Vagina (tissue), 2 donors: ENCODE data around the gene SEPHS1. TPM values are rescaled to one million over a fixed set of nuclear protein-coding genes. Genes with fewer than 3 reads are reported as not detected.

Source experiments
- DNase-seq, 2 donors: peaks; one replicate each; pipeline ENCODE4 v3.0.0-alpha.2; 2017; ENCODE audit errors: extremely low spot score in 2 of 2
- H3K27ac ChIP-seq: fragments of 200-600 bp; sonication (generic); one replicate; pipeline ENCODE4 v1.5.1; 2019
- H3K27me3 ChIP-seq: fragments of 200-600 bp; sonication (generic); one replicate; pipeline ENCODE4 v1.5.1; 2019
- H3K36me3 ChIP-seq, 2 donors: fragments of 200-600 bp; sonication (generic); one replicate each; pipeline ENCODE4 v1.5.1; 2017 to 2019
- H3K4me1 ChIP-seq: fragments of 200-600 bp; sonication (generic); one replicate; pipeline ENCODE4 v1.5.1; 2019
- H3K4me3 ChIP-seq, 2 donors: fragments of 200-600 bp; sonication (generic); 1 replicate in 1 of 2; 2 replicates in 1 of 2; pipeline ENCODE4 v1.5.1; 2016 to 2019
- H3K9me3 ChIP-seq: fragments of 200-600 bp; sonication (generic); one replicate; pipeline ENCODE4 v1.5.1; 2019
- CTCF ChIP-seq, 3 experiments: fragments of 450-650 bp in 2 of 3; fragments of 200-600 bp in 1 of 3; sonication (generic) in 1 of 3; IDR thresholded peaks; one replicate each; pipeline ENCODE4 v1.5.1; 2017 to 2019; ENCODE audit warnings: antibody characterized with exemption in 3 of 3, mild to moderate bottlenecking in 2 of 3, moderate library complexity in 2 of 3
- POLR2A ChIP-seq, 2 donors: fragments of 450-650 bp; IDR thresholded peaks; one replicate each; pipeline ENCODE4 v1.6.1; 2017; ENCODE audit warnings: antibody characterized with exemption in 2 of 2, mild to moderate bottlenecking in 2 of 2, moderate library complexity in 2 of 2
- POLR2AphosphoS5 ChIP-seq, 2 donors: sonication (generic); formaldehyde crosslinking; IDR thresholded peaks; one replicate each; pipeline ENCODE4 v1.9.0; 2017; ENCODE audit warnings: antibody characterized with exemption in 2 of 2, mild to moderate bottlenecking in 2 of 2, low read depth in 1 of 2; ENCODE audit not compliant: insufficient read depth in 1 of 2
- intact Hi-C: fragments of 100-400 bp; cut with DNase I; formaldehyde crosslinking; loops from one replicate; pipeline ENCODE4 v1.15.1; 2023
- total RNA-seq: library from RNA; depleted of rRNA; stranded (reverse); fragments of >200 nt; gene quantifications from one replicate; pipeline ENCODE4 v1.2.3, GENCODE V29; 2016

Gene SEPHS1
- total RNA-seq, 1 donor from 2014 or later = 26.8 TPM

- Histone ChIP-seq H3K36me3 (no peaks in the 10 kb centered on the region), H3K9me3 (no peaks in the 10 kb centered on the region), H3K27me3 (no peaks in the 10 kb centered on the region), H3K4me3 (no peak overlapping the region), H3K4me1 (peaks cover 7% of the 10 kb centered on the region), H3K27ac (no peak overlapping the region)
- no peak for DNase-seq
- intact Hi-C loops = no loop called here
- TF ChIP-seq CTCF (IDR thresholded peaks at IDR 0.05) = no peak
- TF ChIP-seq POLR2AphosphoS5 (IDR thresholded peaks at IDR 0.05; ENCODE audit: insufficient read depth in 1 of 2, low read depth in 1 of 2) = no peak
- TF ChIP-seq POLR2A (IDR thresholded peaks at IDR 0.05) = no peak
These were observed 42.0 kb downstream of the SEPHS1 start for GRCh38 chr10:13306103-13306502.

- Histone ChIP-seq H3K4me1 (peaks cover 17% of the 10 kb centered on the region), H3K4me3 (peak overlapping the region; percentile 46 to 60), H3K27me3 (no peaks in the 10 kb centered on the region), H3K36me3 (no peaks in the 10 kb centered on the region), H3K27ac (peak overlapping the region; percentile 95), H3K9me3 (no peaks in the 10 kb centered on the region)
- intact Hi-C loops = no loop called here
- no peak for TF ChIP-seq CTCF (IDR thresholded peaks at IDR 0.05)
- DNase-seq = no peak
These were observed 45.1 kb downstream of the SEPHS1 start for GRCh38 chr10:13302821-13303555.

- no peaks in the 10 kb centered on the region for H3K9me3 ChIP-seq
- H3K4me1 ChIP-seq = peaks cover 17% of the 10 kb centered on the region
- peak within 1 kb of the TSS; percentile 71 to 90 for H3K4me3 ChIP-seq
- TF ChIP-seq CTCF (IDR thresholded peaks at IDR 0.05) (no peak), POLR2A (IDR thresholded peaks at IDR 0.05) (peak in 1 of 2 donors; percentile 89), POLR2AphosphoS5 (IDR thresholded peaks at IDR 0.05; ENCODE audit: insufficient read depth in 1 of 2, low read depth in 1 of 2) (peak; percentile 26 to 81)
- peak within 1 kb of the TSS; percentile 95 for H3K27ac ChIP-seq
- DNase-seq = no peak
- peaks cover 0 to 5% of the 10 kb centered on the region in 2 donors for H3K36me3 ChIP-seq
- no peaks in the 10 kb centered on the region for H3K27me3 ChIP-seq
- intact Hi-C loops = no loop called here
These were observed 48.4 kb downstream of the SEPHS1 start, which contains the start of gene PHYH for GRCh38 chr10:13299437-13300287. Gene PHYH, minus strand, starts transcription at chr10:13300064. Its CDS starts 22 bp downstream, at chr10:13300042.

- Histone ChIP-seq H3K27ac (peak overlapping the region; percentile 95), H3K9me3 (no peaks in the 10 kb centered on the region), H3K4me1 (peaks cover 17% of the 10 kb centered on the region), H3K36me3 (peaks cover 0 to 9% of the 10 kb centered on the region in 2 donors), H3K4me3 (peak overlapping the region; percentile 71 to 90), H3K27me3 (no peaks in the 10 kb centered on the region)
- intact Hi-C loops = no loop called here
- TF ChIP-seq CTCF (IDR thresholded peaks at IDR 0.05) (no peak), POLR2AphosphoS5 (IDR thresholded peaks at IDR 0.05; ENCODE audit: insufficient read depth in 1 of 2, low read depth in 1 of 2) (no peak), POLR2A (IDR thresholded peaks at IDR 0.05) (no peak)
- DNase-seq = no peak
These were observed 49.2 kb downstream of the SEPHS1 start for GRCh38 chr10:13298748-13299436.
